Large intestine (tissue), 3 donors: ENCODE data around the gene PPP1R9A. TPM values are rescaled to one million over a fixed set of nuclear protein-coding genes. Genes with fewer than 3 reads are reported as not detected.

ENCODE experiments used
- DNase-seq, 2 donors: peaks; one replicate each; pipeline versions ENCODE4 v3.0.0 to v3.0.0-alpha.2; 2013
- H3K27ac ChIP-seq: one replicate; pipeline ENCODE4 v1.5.1; 2013; ENCODE audit warnings: low read length
- H3K27me3 ChIP-seq: 2 replicates; pipeline ENCODE4 v1.6.1; 2013; ENCODE audit warnings: low read length; ENCODE audit not compliant: control insufficient read depth, insufficient read depth
- H3K36me3 ChIP-seq: 2 replicates; pipeline ENCODE4 v1.6.1; 2013; ENCODE audit warnings: low read length; ENCODE audit not compliant: control insufficient read depth, insufficient read depth
- H3K4me1 ChIP-seq: one replicate; pipeline ENCODE4 v1.6.1; 2013; ENCODE audit warnings: low read length; ENCODE audit not compliant: control insufficient read depth, insufficient read depth
- H3K4me3 ChIP-seq: one replicate; pipeline ENCODE4 v1.5.1; 2013; ENCODE audit warnings: low read length
- H3K9me3 ChIP-seq: one replicate; pipeline ENCODE4 v1.6.1; 2013; ENCODE audit warnings: mild to moderate bottlenecking, low read depth, low read length, moderate library complexity; ENCODE audit not compliant: control insufficient read depth
- WGBS: methylation state at CpG from one replicate; pipeline ENCODE4 v1.1.5; 2013; ENCODE audit warnings: low lambda C conversion rate; ENCODE audit not compliant: insufficient coverage; 5-methylcytosine and 5-hydroxymethylcytosine counted together
- polyA plus RNA-seq: library from polyadenylated mRNA; unstranded; fragments of 120-200 nt; gene quantifications from one replicate; pipeline ENCODE4 v1.2.1, GENCODE V29; 2013

PPP1R9A gene
- polyA plus RNA-seq, 1 donor = 16.7 TPM

GRCh38 chr7:95095966-95096540 is 188.7 kb downstream of the PPP1R9A start:
- Histone ChIP-seq H3K4me1 (peaks cover 5% of the 10 kb centered on the region), H3K27me3 (no peaks in the 10 kb centered on the region), H3K4me3 (no peak overlapping the region), H3K27ac (no peak overlapping the region), H3K36me3 (no peaks in the 10 kb centered on the region), H3K9me3 (no peaks in the 10 kb centered on the region)
- DNase-seq = peak in 1 of 2 donors; percentile 17

GRCh38 chr7:95097291-95097690 is 189.9 kb downstream of the PPP1R9A start:
- Histone ChIP-seq H3K27me3 (no peaks in the 10 kb centered on the region), H3K9me3 (no peaks in the 10 kb centered on the region), H3K4me3 (no peak overlapping the region), H3K27ac (no peak overlapping the region), H3K4me1 (peaks cover 5% of the 10 kb centered on the region), H3K36me3 (no peaks in the 10 kb centered on the region)
- 94% methylated on average over 2 of the region's 3 CpGs for WGBS
- no peak for DNase-seq

GRCh38 chr7:95097851-95098250 is 190.5 kb downstream of the PPP1R9A start:
- no CpG with 5 or more reads among the region's 2 CpGs for whole genome bisulfite sequencing
- no peak for DNase-seq
- no peaks in the 10 kb centered on the region for H3K9me3 ChIP-seq

GRCh38 chr7:95099106-95099505 is 191.7 kb downstream of the PPP1R9A start:
- Histone ChIP-seq H3K27ac (no peak overlapping the region), H3K4me3 (no peak overlapping the region), H3K36me3 (no peaks in the 10 kb centered on the region), H3K9me3 (no peaks in the 10 kb centered on the region), H3K27me3 (no peaks in the 10 kb centered on the region), H3K4me1 (peaks cover 5% of the 10 kb centered on the region)
- WGBS = no CpG with 5 or more reads among the region's 1 CpG
- no peak for DNase-seq

More at GRCh38 chr7:95097851-95098250, 190.5 kb downstream of the PPP1R9A start:
- no peaks in the 10 kb centered on the region for H3K27me3 ChIP-seq
- H3K4me3 ChIP-seq = no peak overlapping the region
- H3K4me1 ChIP-seq = peaks cover 5% of the 10 kb centered on the region
- H3K36me3 ChIP-seq = no peaks in the 10 kb centered on the region
- no peak overlapping the region for H3K27ac ChIP-seq

GRCh38 chr7:95101422-95101821 is 194.0 kb downstream of the PPP1R9A start:
- H3K27me3 ChIP-seq = no peaks in the 10 kb centered on the region
- DNase-seq = no peak
- 100% methylated on average over 2 of the region's 5 CpGs for WGBS

GRCh38 chr7:95102662-95103061 is 195.3 kb downstream of the PPP1R9A start:
- H3K27me3 ChIP-seq = no peaks in the 10 kb centered on the region
- WGBS = no CpG with 5 or more reads among the region's 3 CpGs
- no peaks in the 10 kb centered on the region for H3K9me3 ChIP-seq
- H3K27ac ChIP-seq = no peak overlapping the region
- no peaks in the 10 kb centered on the region for H3K36me3 ChIP-seq
- no peak overlapping the region for H3K4me3 ChIP-seq
- H3K4me1 ChIP-seq = no peaks in the 10 kb centered on the region
- no peak for DNase-seq

More at GRCh38 chr7:95101422-95101821, 194.0 kb downstream of the PPP1R9A start:
- Histone ChIP-seq H3K4me1 (no peaks in the 10 kb centered on the region), H3K4me3 (no peak overlapping the region), H3K9me3 (no peaks in the 10 kb centered on the region), H3K27ac (no peak overlapping the region), H3K36me3 (no peaks in the 10 kb centered on the region)

- Histone ChIP-seq H3K4me3 (no peak overlapping the region), H3K36me3 (no peaks in the 10 kb centered on the region), H3K27ac (peak overlapping the region; percentile 55), H3K4me1 (no peaks in the 10 kb centered on the region), H3K27me3 (no peaks in the 10 kb centered on the region), H3K9me3 (no peaks in the 10 kb centered on the region)
- peak; percentile 65 to 82 for DNase-seq
- WGBS = no CpG with 5 or more reads among the region's 1 CpG
These were observed 197.3 kb downstream of the PPP1R9A start for GRCh38 chr7:95104739-95105138.

GRCh38 chr7:95105627-95106026 is 198.2 kb downstream of the PPP1R9A start:
- DNase-seq = no peak
- no peaks in the 10 kb centered on the region for H3K36me3 ChIP-seq
- H3K27ac ChIP-seq = no peak overlapping the region
- no peak overlapping the region for H3K4me3 ChIP-seq
- H3K4me1 ChIP-seq = no peaks in the 10 kb centered on the region
- no peaks in the 10 kb centered on the region for H3K9me3 ChIP-seq
- H3K27me3 ChIP-seq = no peaks in the 10 kb centered on the region

GRCh38 chr7:95106401-95106800 is 199.0 kb downstream of the PPP1R9A start:
- Histone ChIP-seq H3K4me1 (no peaks in the 10 kb centered on the region), H3K36me3 (no peaks in the 10 kb centered on the region), H3K27me3 (no peaks in the 10 kb centered on the region), H3K9me3 (no peaks in the 10 kb centered on the region), H3K27ac (no peak overlapping the region), H3K4me3 (no peak overlapping the region)
- no CpG with 5 or more reads among the region's 2 CpGs for WGBS
- no peak for DNase-seq

- H3K4me1 ChIP-seq = no peaks in the 10 kb centered on the region
- no peak overlapping the region for H3K4me3 ChIP-seq
- no peak for DNase-seq
- H3K27ac ChIP-seq = no peak overlapping the region
- WGBS = 100% methylated on average over 2 of the region's 3 CpGs
- peaks cover 2% of the 10 kb centered on the region for H3K36me3 ChIP-seq
- no peaks in the 10 kb centered on the region for H3K9me3 ChIP-seq
- H3K27me3 ChIP-seq = no peaks in the 10 kb centered on the region
These were observed 203.3 kb downstream of the PPP1R9A start for GRCh38 chr7:95110707-95111106.

- H3K4me1 ChIP-seq = no peaks in the 10 kb centered on the region
- H3K27me3 ChIP-seq = no peaks in the 10 kb centered on the region
- no peak for DNase-seq
- peaks cover 2% of the 10 kb centered on the region for H3K36me3 ChIP-seq
- no peak overlapping the region for H3K4me3 ChIP-seq
- no peaks in the 10 kb centered on the region for H3K9me3 ChIP-seq
- no peak overlapping the region for H3K27ac ChIP-seq
These were observed 206.2 kb downstream of the PPP1R9A start for GRCh38 chr7:95113590-95113989.
